Limb (tissue), 2 donors: Measurements from ENCODE around the gene ARL2BP.
"Not testable (repeated sequence)": the region's sequence is repeated elsewhere in the genome, so short reads cannot be mapped to it uniquely, and the experiment has no call there.

Experiments
- DNase-seq, 2 donors: peaks; one replicate each; pipeline ENCODE4 v3.0.0-alpha.2; 2016; ENCODE audit errors: extremely low spot score in 2 of 2

Gene ARL2BP

GRCh38 chr16:57263541-57264351 is 18.7 kb downstream of the ARL2BP start:
- DNase-seq: no peak

GRCh38 chr16:57264381-57264780 is 19.3 kb downstream of the ARL2BP start:
- DNase-seq: no peak

- no peak for DNase-seq
Measured at GRCh38 chr16:57264950-57265371, 19.9 kb downstream of the ARL2BP start.

- DNase-seq: no peak
Measured at GRCh38 chr16:57265850-57266530, 20.9 kb downstream of the ARL2BP start.

GRCh38 chr16:57266531-57267260 is 21.6 kb downstream of the ARL2BP start:
- no peak for DNase-seq

GRCh38 chr16:57267343-57267742 is 22.3 kb downstream of the ARL2BP start:
- not testable (repeated sequence) for DNase-seq

- no peak for DNase-seq
Measured at GRCh38 chr16:57268804-57269800, 24.0 kb downstream of the ARL2BP start.

GRCh38 chr16:57270221-57271062 is 25.4 kb downstream of the ARL2BP start:
- no peak for DNase-seq

GRCh38 chr16:57271063-57271345 is 25.9 kb downstream of the ARL2BP start:
- no peak for DNase-seq

GRCh38 chr16:57271867-57272495 is 26.9 kb downstream of the ARL2BP start:
- DNase-seq: no peak

GRCh38 chr16:57273359-57273758 is 28.3 kb downstream of the ARL2BP start:
- DNase-seq: no peak

- DNase-seq: no peak
Measured at GRCh38 chr16:57273826-57274225, 28.8 kb downstream of the ARL2BP start.

GRCh38 chr16:57275946-57276345 is 30.9 kb downstream of the ARL2BP start:
- not testable (repeated sequence) for DNase-seq

- DNase-seq: no peak
Measured at GRCh38 chr16:57276596-57276995, 31.5 kb downstream of the ARL2BP start.

- no peak for DNase-seq
Measured at GRCh38 chr16:57277586-57277985, 32.5 kb downstream of the ARL2BP start.

- DNase-seq: no peak
Measured at GRCh38 chr16:57278494-57278893, 33.4 kb downstream of the ARL2BP start.

GRCh38 chr16:57279780-57280638 is 35.0 kb downstream of the ARL2BP start:
- DNase-seq: no peak

GRCh38 chr16:57281791-57282190 is 36.7 kb downstream of the ARL2BP start:
- no peak for DNase-seq
